Small intestine (tissue), 7 donors: ENCODE results near the gene TRPC4. TPM values are rescaled to one million over a fixed set of nuclear protein-coding genes. Genes with fewer than 3 reads are reported as not detected.

Source experiments
- DNase-seq, 2 donors: peaks; one replicate each; pipeline versions ENCODE4 v3.0.0 to v3.0.0-alpha.2; 2013
- FAIRE-seq: peaks from 2 replicates; lab custom pipeline; 2012; peaks lifted over from hg19 to GRCh38; lab: Jason Lieb, UNC
- H3K27ac ChIP-seq, 3 donors: one replicate each; pipeline ENCODE4 v1.5.1; 2013; ENCODE audit warnings: low read length in 2 of 3, mild to moderate bottlenecking in 2 of 3, control low read depth in 1 of 3, inconsistent platforms in 1 of 3, low read depth in 1 of 3, moderate library complexity in 1 of 3
- H3K27me3 ChIP-seq, 3 donors: one replicate each; pipeline ENCODE4 v1.6.1; 2013; ENCODE audit warnings: low read length in 3 of 3, inconsistent platforms in 1 of 3; ENCODE audit not compliant: control insufficient read depth in 3 of 3, insufficient read depth in 3 of 3
- H3K36me3 ChIP-seq, 3 donors: one replicate each; pipeline ENCODE4 v1.6.1; 2013; ENCODE audit warnings: low read length in 3 of 3, inconsistent platforms in 1 of 3, low read depth in 1 of 3, mild to moderate bottlenecking in 1 of 3, moderate library complexity in 1 of 3; ENCODE audit not compliant: control insufficient read depth in 3 of 3, insufficient read depth in 2 of 3
- H3K4me1 ChIP-seq, 3 donors: one replicate each; pipeline ENCODE4 v1.6.1; 2013; ENCODE audit warnings: low read length in 2 of 3, inconsistent platforms in 1 of 3, low read depth in 1 of 3, mild to moderate bottlenecking in 1 of 3, moderate library complexity in 1 of 3; ENCODE audit not compliant: control insufficient read depth in 3 of 3, insufficient read depth in 2 of 3
- H3K4me3 ChIP-seq, 3 donors: one replicate each; pipeline ENCODE4 v1.5.1; 2013; ENCODE audit warnings: low read length in 3 of 3, control low read depth in 1 of 3, inconsistent platforms in 1 of 3, low read depth in 1 of 3, mild to moderate bottlenecking in 1 of 3, moderate library complexity in 1 of 3
- H3K9me3 ChIP-seq, 2 donors: one replicate each; pipeline ENCODE4 v1.6.1; 2013; ENCODE audit warnings: low read depth in 1 of 2, low read length in 1 of 2; ENCODE audit not compliant: control insufficient read depth in 2 of 2, insufficient read depth in 1 of 2
- WGBS, 3 donors: extraction: QIAGEN DNeasy Blood & Tissue Kit; methylation state at CpG; one replicate each; pipeline ENCODE4 v1.1.7; 2013; 5-methylcytosine and 5-hydroxymethylcytosine counted together
- polyA plus RNA-seq, 4 donors: library from polyadenylated mRNA; stranded (reverse) in 3 of 4; unstranded in 1 of 4; fragments of 200-250 nt in 3 of 4; fragments of 120-200 nt in 1 of 4; gene quantifications; one replicate each; pipeline versions ENCODE4 v1.2.1 to v1.2.3, GENCODE V29; 2013
- donor health status: healthy with polysubstance abuse.
- donor health status: control.
- donor health status: control.
- donor health status: Bipolar disorder and iron deficiency.
- donor health status: healthy.

The TRPC4 gene
- polyA plus RNA-seq, 4 donors: 0.04 to 0.27 (median 0.18) TPM; not detected in 1

GRCh38 chr13:37682496-37682895 is 187.1 kb downstream of the TRPC4 start:
- Histone ChIP-seq H3K36me3 (no peaks in the 10 kb centered on the region), H3K27ac (no peak overlapping the region), H3K27me3 (no peaks in the 10 kb centered on the region), H3K9me3 (no peaks in the 10 kb centered on the region), H3K4me1 (no peaks in the 10 kb centered on the region), H3K4me3 (no peak overlapping the region)
- 82 to 93% (median 86%) methylated on average over 3 of the region's 3 CpGs for WGBS, 3 donors
- FAIRE-seq (no peak), DNase-seq (no peak)

- WGBS, 3 donors: 48 to 66% (median 57%) methylated on average over 6 of the region's 6 CpGs
- no peak for FAIRE-seq
Measured at GRCh38 chr13:37681281-37682032, 188.1 kb downstream of the TRPC4 start.

GRCh38 chr13:37680137-37680536 is 189.4 kb downstream of the TRPC4 start:
- FAIRE-seq (no peak), DNase-seq (no peak)
- H3K27ac ChIP-seq: no peak overlapping the region
- H3K9me3 ChIP-seq: no peaks in the 10 kb centered on the region
- H3K27me3 ChIP-seq: no peaks in the 10 kb centered on the region
- no peak overlapping the region for H3K4me3 ChIP-seq
- H3K4me1 ChIP-seq: no peaks in the 10 kb centered on the region
- no peaks in the 10 kb centered on the region for H3K36me3 ChIP-seq
- 18 to 60% (median 29%) methylated on average over 5 of the region's 5 CpGs for WGBS, 3 donors

More at GRCh38 chr13:37681281-37682032, 188.1 kb downstream of the TRPC4 start:
- Histone ChIP-seq H3K27ac (peak overlapping the region in 1 of 3 donors; percentile 29), H3K27me3 (no peaks in the 10 kb centered on the region), H3K4me1 (no peaks in the 10 kb centered on the region), H3K4me3 (no peak overlapping the region), H3K36me3 (no peaks in the 10 kb centered on the region), H3K9me3 (no peaks in the 10 kb centered on the region)
- peak in 1 of 2 donors; percentile 1 for DNase-seq

GRCh38 chr13:37679043-37679442 is 190.5 kb downstream of the TRPC4 start:
- Histone ChIP-seq H3K4me3 (no peak overlapping the region), H3K27ac (no peak overlapping the region), H3K9me3 (no peaks in the 10 kb centered on the region), H3K4me1 (no peaks in the 10 kb centered on the region), H3K27me3 (no peaks in the 10 kb centered on the region), H3K36me3 (no peaks in the 10 kb centered on the region)
- WGBS, 3 donors: 42 to 73% (median 56%) methylated on average over 2 of the region's 2 CpGs
- no peak for DNase-seq
- no peak for FAIRE-seq

- no peak overlapping the region for H3K4me3 ChIP-seq
- WGBS, 3 donors: 61 to 75% (median 68%) methylated on average over 1 of the region's 1 CpG
Measured at GRCh38 chr13:37669845-37670244, 199.7 kb downstream of the TRPC4 start.

GRCh38 chr13:37667702-37668101 is 201.9 kb downstream of the TRPC4 start:
- H3K4me3 ChIP-seq: no peak overlapping the region
- WGBS, 3 donors: 51 to 62% (median 57%) methylated on average over 3 of the region's 3 CpGs
- no peaks in the 10 kb centered on the region for H3K9me3 ChIP-seq
- no peaks in the 10 kb centered on the region for H3K4me1 ChIP-seq
- FAIRE-seq (no peak), DNase-seq (no peak)
- no peaks in the 10 kb centered on the region for H3K36me3 ChIP-seq
- no peaks in the 10 kb centered on the region for H3K27me3 ChIP-seq
- no peak overlapping the region for H3K27ac ChIP-seq

More at GRCh38 chr13:37669845-37670244, 199.7 kb downstream of the TRPC4 start:
- no peaks in the 10 kb centered on the region for H3K36me3 ChIP-seq
- no peak for DNase-seq
- H3K27ac ChIP-seq: no peak overlapping the region
- no peaks in the 10 kb centered on the region for H3K9me3 ChIP-seq
- no peaks in the 10 kb centered on the region for H3K27me3 ChIP-seq
- FAIRE-seq: no peak
- no peaks in the 10 kb centered on the region for H3K4me1 ChIP-seq

GRCh38 chr13:37666036-37666435 is 203.5 kb downstream of the TRPC4 start:
- H3K36me3 ChIP-seq: no peaks in the 10 kb centered on the region
- no peak for FAIRE-seq
- H3K27me3 ChIP-seq: no peaks in the 10 kb centered on the region
- no peak overlapping the region for H3K4me3 ChIP-seq
- H3K27ac ChIP-seq: no peak overlapping the region
- no peak for DNase-seq
- 45 to 52% (median 47%) methylated on average over 2 of the region's 2 CpGs for WGBS, 3 donors
- no peaks in the 10 kb centered on the region for H3K4me1 ChIP-seq
- H3K9me3 ChIP-seq: no peaks in the 10 kb centered on the region

- FAIRE-seq: no peak
Measured at GRCh38 chr13:37665420-37665819, 204.2 kb downstream of the TRPC4 start.

More at GRCh38 chr13:37665420-37665819, 204.2 kb downstream of the TRPC4 start:
- Histone ChIP-seq H3K36me3 (no peaks in the 10 kb centered on the region), H3K27ac (no peak overlapping the region), H3K4me3 (no peak overlapping the region), H3K4me1 (no peaks in the 10 kb centered on the region), H3K9me3 (no peaks in the 10 kb centered on the region), H3K27me3 (no peaks in the 10 kb centered on the region)
- DNase-seq: no peak
- WGBS, 3 donors: 62 to 75% (median 64%) methylated on average over 2 of the region's 2 CpGs
